ENCODE data around the gene SLMAP. TPM values are rescaled to one million over a fixed set of nuclear protein-coding genes. Genes with fewer than 3 reads are reported as not detected.
"Not testable (repeated sequence)": the region's sequence is repeated elsewhere in the genome, so short reads cannot be mapped to it uniquely, and the experiment has no call there.

The SLMAP gene
- polyA plus RNA-seq, 3 donors = 47.6 to 54.4 (median 50.1) TPM

- DNase-seq (ENCODE audit: low read depth in 3 of 3, low spot score in 2 of 3) = no peak
Measured at GRCh38 chr3:57877116-57877515, 121.0 kb downstream of the SLMAP start.

DNA sequence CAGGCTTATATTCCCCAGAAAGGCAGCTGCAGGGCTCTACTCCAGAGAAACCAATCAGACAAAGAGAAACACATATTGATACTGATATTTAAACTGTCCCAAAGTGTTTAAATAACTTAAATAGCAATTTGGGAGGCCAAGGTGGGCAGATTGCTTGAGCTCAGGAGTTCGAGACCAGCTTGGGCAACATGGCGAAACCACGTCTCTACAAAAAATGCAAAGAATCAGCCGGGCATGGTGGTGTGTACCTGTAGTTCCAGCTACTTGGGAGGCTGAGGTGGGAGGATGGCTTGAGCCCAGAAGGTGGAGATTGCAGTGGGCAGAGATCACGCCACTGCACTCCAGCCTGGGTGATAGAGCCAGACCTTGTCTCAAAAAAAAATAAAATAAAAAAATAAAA is 128.3 kb downstream of the SLMAP start:
- not testable (repeated sequence) for DNase-seq (ENCODE audit: low read depth in 3 of 3, low spot score in 2 of 3)

DNA sequence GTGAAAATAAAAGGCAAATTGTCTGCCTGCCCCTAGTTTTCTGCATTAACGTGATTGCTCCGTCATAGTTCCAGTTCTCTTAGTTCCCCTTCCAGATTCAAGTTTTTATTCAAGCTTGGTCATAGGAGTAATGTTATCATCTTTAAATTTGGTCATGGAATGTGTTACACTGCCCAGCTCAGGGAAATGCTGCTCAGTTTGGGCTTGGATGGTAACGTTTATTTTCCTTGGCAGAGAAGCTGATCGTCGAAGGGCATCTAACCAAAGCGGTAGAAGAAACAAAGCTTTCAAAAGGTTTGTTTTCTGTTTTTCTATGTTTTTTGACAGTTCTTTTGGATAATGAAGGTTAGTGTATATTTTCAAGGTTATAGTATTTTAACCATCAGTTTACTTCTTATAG is 133.7 kb downstream of the SLMAP start:
- DNase-seq (ENCODE audit: low read depth in 3 of 3, low spot score in 2 of 3) = no peak

DNA sequence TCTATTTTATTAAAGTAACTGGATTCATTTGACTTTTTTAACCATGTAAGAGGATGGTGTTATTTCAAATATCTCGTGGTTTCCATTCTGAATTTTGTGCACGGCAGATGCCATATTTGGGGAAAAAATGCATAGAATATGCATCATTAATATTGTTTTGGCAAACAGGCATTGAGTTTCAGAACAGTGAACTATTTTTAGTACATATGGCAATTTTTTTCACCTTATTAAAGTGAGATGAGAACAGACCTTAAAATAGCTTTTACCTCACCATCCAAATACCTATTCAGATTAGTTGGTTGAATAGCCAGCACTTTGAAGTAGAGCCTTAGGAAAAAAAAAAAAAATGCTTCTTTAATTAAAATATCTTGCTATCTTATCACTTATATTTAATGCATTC is 134.8 kb downstream of the SLMAP start:
- DNase-seq (ENCODE audit: low read depth in 3 of 3, low spot score in 2 of 3) = no peak

- DNase-seq (ENCODE audit: low read depth in 3 of 3, low spot score in 2 of 3) = no peak
Measured at GRCh38 chr3:57892423-57892822, 136.3 kb downstream of the SLMAP start.

GRCh38 chr3:57893156-57893555 is 137.0 kb downstream of the SLMAP start:
- no peak for DNase-seq (ENCODE audit: low read depth in 3 of 3, low spot score in 2 of 3)

- DNase-seq (ENCODE audit: low read depth in 3 of 3, low spot score in 2 of 3) = no peak
Measured at GRCh38 chr3:57893668-57894067, 137.6 kb downstream of the SLMAP start.

GRCh38 chr3:57896031-57896430 is 139.9 kb downstream of the SLMAP start:
- DNase-seq (ENCODE audit: low read depth in 3 of 3, low spot score in 2 of 3) = no peak

- DNase-seq (ENCODE audit: low read depth in 3 of 3, low spot score in 2 of 3) = no peak
Measured at GRCh38 chr3:57896691-57897090, 140.6 kb downstream of the SLMAP start.

GRCh38 chr3:57900786-57901185 is 144.7 kb downstream of the SLMAP start:
- no peak for DNase-seq (ENCODE audit: low read depth in 3 of 3, low spot score in 2 of 3)

GRCh38 chr3:57903124-57903890 is 147.2 kb downstream of the SLMAP start:
- DNase-seq (ENCODE audit: low read depth in 3 of 3, low spot score in 2 of 3) = peak in 1 of 3 donors; percentile 7

- no peak for DNase-seq (ENCODE audit: low read depth in 3 of 3, low spot score in 2 of 3)
Measured at GRCh38 chr3:57910990-57911389, 154.9 kb downstream of the SLMAP start.

DNA sequence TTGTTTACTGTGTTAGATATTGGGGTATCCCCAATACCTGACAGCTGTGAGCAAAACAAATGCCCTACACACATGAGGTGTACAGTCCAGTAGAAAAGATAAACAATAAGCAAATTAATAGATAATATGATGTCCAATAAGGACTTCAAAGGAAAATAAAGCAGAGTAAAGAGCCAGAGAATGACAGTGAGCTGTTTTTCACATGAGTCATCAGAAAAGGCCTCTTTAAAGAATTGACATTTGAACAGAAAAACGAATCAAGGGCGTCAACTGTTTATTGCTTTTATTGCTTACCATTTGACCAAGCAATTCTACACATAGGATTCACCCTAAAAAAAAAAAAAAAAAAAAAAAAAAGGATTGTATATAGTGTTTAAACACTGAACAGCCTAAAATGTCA is 155.5 kb downstream of the SLMAP start:
- no peak for DNase-seq (ENCODE audit: low read depth in 3 of 3, low spot score in 2 of 3)

DNA sequence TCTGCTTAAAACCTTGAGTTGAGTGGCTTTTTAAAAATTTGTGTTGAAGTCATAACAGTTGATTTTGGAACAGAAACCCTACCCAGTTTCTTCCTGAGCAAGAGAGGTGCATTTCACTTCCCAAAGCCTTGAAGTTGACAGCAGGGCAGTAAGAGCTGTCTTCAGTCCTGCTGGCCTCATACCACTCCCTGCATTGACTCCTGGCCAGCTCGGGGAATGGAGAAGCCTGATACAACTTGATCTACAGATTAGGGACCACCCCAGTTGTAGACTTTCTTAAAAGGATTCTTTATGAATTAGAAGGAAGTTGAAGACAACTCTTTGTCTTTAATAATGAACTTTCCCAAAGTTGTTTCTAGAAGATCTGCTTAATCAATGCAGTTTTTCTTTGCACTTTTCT is 161.5 kb downstream of the SLMAP start:
- DNase-seq (ENCODE audit: low read depth in 3 of 3, low spot score in 2 of 3) = no peak

GRCh38 chr3:57918123-57918837 is 162.2 kb downstream of the SLMAP start:
- DNase-seq (ENCODE audit: low read depth in 3 of 3, low spot score in 2 of 3) = no peak

- no peak for DNase-seq (ENCODE audit: low read depth in 3 of 3, low spot score in 2 of 3)
Measured at GRCh38 chr3:57919987-57920386, 163.9 kb downstream of the SLMAP start.

DNA sequence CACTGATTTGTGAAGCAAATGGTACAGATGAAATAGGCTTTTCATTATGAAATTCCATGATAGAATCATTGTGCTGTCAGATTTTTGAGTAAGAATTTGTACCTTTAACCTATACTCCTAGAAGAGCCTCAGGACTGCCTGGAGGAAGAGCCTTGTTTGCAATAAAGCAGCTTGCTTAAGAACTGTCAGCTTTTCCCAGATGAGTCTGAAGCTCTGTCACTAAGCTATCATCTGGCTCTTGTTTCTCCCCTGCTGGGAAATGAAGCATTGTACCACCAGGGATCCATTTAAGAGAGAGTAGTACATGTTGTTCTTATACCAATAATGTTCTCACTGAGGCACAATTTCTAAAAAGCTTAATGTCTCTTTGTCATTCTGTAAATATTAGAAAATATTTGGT is 167.0 kb downstream of the SLMAP start:
- DNase-seq (ENCODE audit: low read depth in 3 of 3, low spot score in 2 of 3) = no peak

GRCh38 chr3:57923752-57924151 is 167.6 kb downstream of the SLMAP start:
- no peak for DNase-seq (ENCODE audit: low read depth in 3 of 3, low spot score in 2 of 3)

DNA sequence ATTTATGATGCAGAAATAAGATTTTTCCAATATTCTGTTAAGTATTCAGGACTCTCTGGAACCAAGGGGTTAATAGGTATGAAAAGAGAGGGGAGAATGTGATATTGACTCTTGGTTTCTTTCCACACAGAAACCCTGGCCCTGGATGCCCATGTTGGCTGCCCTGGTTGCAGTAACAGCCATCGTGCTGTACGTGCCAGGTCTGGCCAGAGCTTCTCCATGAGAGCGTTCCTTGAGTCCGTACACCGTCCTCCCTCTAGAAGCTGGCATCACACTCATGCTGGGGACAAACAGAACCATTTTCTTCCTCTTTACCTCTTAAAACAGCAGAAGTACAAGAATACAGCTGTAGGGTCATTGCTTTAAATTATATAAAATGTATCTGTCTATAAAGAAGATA is 171.1 kb downstream of the SLMAP start:
- no peak for DNase-seq (ENCODE audit: low read depth in 3 of 3, low spot score in 2 of 3)

- no peak for DNase-seq (ENCODE audit: low read depth in 3 of 3, low spot score in 2 of 3)
Measured at GRCh38 chr3:57927916-57928315, 171.8 kb downstream of the SLMAP start.

DNA sequence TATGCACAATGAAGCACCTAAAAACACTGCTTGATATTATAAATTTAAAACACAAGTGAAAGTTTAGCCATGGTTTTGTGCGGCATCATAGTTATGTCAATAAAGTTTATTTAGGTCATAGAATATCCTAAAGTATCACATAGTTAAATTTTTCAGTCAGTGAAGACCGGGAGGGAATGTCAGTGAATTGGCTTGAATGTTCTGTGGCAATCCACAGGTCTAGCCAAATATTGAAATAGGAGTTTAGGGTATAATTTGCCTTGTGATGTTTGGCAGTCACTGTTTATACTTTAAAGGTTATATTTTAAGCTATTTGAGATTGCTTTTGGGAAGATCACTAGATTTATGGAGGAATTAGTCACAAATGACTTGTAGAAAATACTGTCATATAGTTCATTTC is 172.4 kb downstream of the SLMAP start:
- no peak for DNase-seq (ENCODE audit: low read depth in 3 of 3, low spot score in 2 of 3)

DNA sequence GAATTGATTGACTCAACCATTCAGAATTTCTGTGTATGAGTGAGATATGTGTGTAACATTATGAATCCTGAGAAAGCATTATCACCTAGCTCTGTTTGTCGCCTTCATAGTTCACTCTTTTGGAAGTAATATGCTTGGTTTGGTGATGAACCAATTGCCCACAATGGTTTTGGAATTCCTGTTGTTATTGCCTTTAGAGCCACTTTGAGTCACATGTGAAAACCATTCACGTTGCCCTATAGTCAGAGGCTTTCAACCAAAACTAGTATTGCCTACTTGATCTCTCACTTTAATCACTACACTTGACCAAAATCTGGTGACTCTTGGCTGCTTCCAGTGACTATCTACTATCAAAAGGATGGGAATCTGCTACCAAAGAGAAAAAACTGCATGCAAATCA is 173.9 kb downstream of the SLMAP start:
- DNase-seq (ENCODE audit: low read depth in 3 of 3, low spot score in 2 of 3) = no peak

All from right renal cortex interstitium (tissue), 3 donors.